HL-60/S4 treated with retinoic acid at 250 ng/mL for 4 days and 3 days (cell line): ENCODE results near the gene NMNAT2.

Source experiments
- in situ Hi-C: fragments of 300-500 bp; cut with MboI; formaldehyde crosslinking; loops from 2 replicates; pipeline ENCODE4 v1.7.0; 2022; ENCODE audit warnings: low sequenced_read_pairs

The NMNAT2 gene

GRCh38 chr1:183368213-183369108 is 49.7 kb downstream of the NMNAT2 start:
- in situ Hi-C loops: no loop called here

- in situ Hi-C loops: no loop called here
Measured at GRCh38 chr1:183366116-183366515, 52.1 kb downstream of the NMNAT2 start.

- in situ Hi-C loops: no loop called here
Measured at GRCh38 chr1:183365676-183366075, 52.5 kb downstream of the NMNAT2 start.

- in situ Hi-C loops: no loop called here
Measured at GRCh38 chr1:183365093-183365492, 53.1 kb downstream of the NMNAT2 start.

GRCh38 chr1:183363972-183364371 is 54.2 kb downstream of the NMNAT2 start:
- in situ Hi-C loops: no loop called here

GRCh38 chr1:183361081-183361480 is 57.1 kb downstream of the NMNAT2 start:
- in situ Hi-C loops: no loop called here

- in situ Hi-C loops: no loop called here
Measured at GRCh38 chr1:183360473-183360872, 57.7 kb downstream of the NMNAT2 start.

GRCh38 chr1:183356534-183357182 is 61.5 kb downstream of the NMNAT2 start:
- in situ Hi-C loops: no loop called here

GRCh38 chr1:183355797-183356196 is 62.4 kb downstream of the NMNAT2 start:
- in situ Hi-C loops: no loop called here

- in situ Hi-C loops: no loop called here
Measured at GRCh38 chr1:183355181-183355580, 63.0 kb downstream of the NMNAT2 start.

GRCh38 chr1:183353597-183353996 is 64.6 kb downstream of the NMNAT2 start:
- in situ Hi-C loops: no loop called here

- in situ Hi-C loops: no loop called here
Measured at GRCh38 chr1:183349201-183349711, 68.9 kb downstream of the NMNAT2 start.

GRCh38 chr1:183346276-183346732 is 71.9 kb downstream of the NMNAT2 start:
- in situ Hi-C loops: no loop called here

- in situ Hi-C loops: no loop called here
Measured at GRCh38 chr1:183339556-183340167, 78.5 kb downstream of the NMNAT2 start.

GRCh38 chr1:183331091-183331742 is 87.0 kb downstream of the NMNAT2 start:
- in situ Hi-C loops: no loop called here

- in situ Hi-C loops: no loop called here
Measured at GRCh38 chr1:183330335-183330734, 87.8 kb downstream of the NMNAT2 start.

GRCh38 chr1:183328371-183328770 is 89.8 kb downstream of the NMNAT2 start:
- in situ Hi-C loops: no loop called here

GRCh38 chr1:183327434-183328290 is 90.5 kb downstream of the NMNAT2 start:
- in situ Hi-C loops: no loop called here

GRCh38 chr1:183323849-183324683 is 94.1 kb downstream of the NMNAT2 start:
- in situ Hi-C loops: no loop called here
